GM18951 (cell line): ENCODE results near the gene GLT6D1.

ENCODE experiments used
- POLR2A ChIP-seq: IDR thresholded peaks from 4 replicates; pipeline ENCODE4 v1.6.1; 2011; ENCODE audit warnings: mild to moderate bottlenecking; ENCODE audit not compliant: insufficient read length, insufficient read depth; ENCODE audit errors: extremely low read depth
- in situ Hi-C: fragments of 300-500 bp; cut with MboI; formaldehyde crosslinking; loops from one replicate; pipeline ENCODE4 v1.12.0; 2022; ENCODE audit warnings: low sequenced_read_pairs, mixed read lengths, inconsistent platforms; ENCODE audit not compliant: unreplicated experiment

The GLT6D1 gene

GRCh38 chr9:135588886-135589595, 50.3 kb downstream of the GLT6D1 start:
- in situ Hi-C loops: no loop called here
- no peak for TF ChIP-seq POLR2A

- in situ Hi-C loops: no loop called here
- no peak for TF ChIP-seq POLR2A
Measured at GRCh38 chr9:135588371-135588770, 51.0 kb downstream of the GLT6D1 start.

DNA sequence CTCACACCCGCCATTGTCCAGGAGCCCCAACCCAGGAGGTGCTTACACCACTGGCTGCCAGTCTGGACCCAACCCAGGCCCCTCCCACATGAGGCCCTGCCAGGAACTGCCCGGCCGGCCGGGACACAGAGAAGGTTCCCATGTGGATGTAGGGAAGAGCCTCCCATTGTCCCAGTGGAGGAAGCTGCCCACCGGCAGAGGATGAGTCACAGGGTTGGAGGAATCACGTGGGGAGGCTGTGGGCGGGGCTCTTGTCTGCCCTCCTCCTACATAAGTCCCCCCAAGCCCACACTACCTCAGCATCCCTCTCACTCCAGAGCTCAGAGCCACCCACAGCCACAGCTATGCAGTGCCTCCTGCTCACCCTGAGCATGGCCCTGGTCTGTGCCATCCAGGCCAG, 51.7 kb downstream of the GLT6D1 start:
- in situ Hi-C loops: no loop called here
- TF ChIP-seq POLR2A: no peak

- in situ Hi-C loops: no loop called here
- no peak for TF ChIP-seq POLR2A
Measured at GRCh38 chr9:135586601-135587109, 52.7 kb downstream of the GLT6D1 start.

GRCh38 chr9:135584934-135585333, 54.4 kb downstream of the GLT6D1 start:
- no peak for TF ChIP-seq POLR2A
- in situ Hi-C loops: no loop called here

- in situ Hi-C loops: no loop called here
- no peak for TF ChIP-seq POLR2A
Measured at GRCh38 chr9:135584371-135584770, 55.0 kb downstream of the GLT6D1 start.

GRCh38 chr9:135583688-135584011, 55.7 kb downstream of the GLT6D1 start:
- no peak for TF ChIP-seq POLR2A
- in situ Hi-C loops: no loop called here

- no peak for TF ChIP-seq POLR2A
- in situ Hi-C loops: no loop called here
Measured at GRCh38 chr9:135582966-135583687, 56.2 kb downstream of the GLT6D1 start.

DNA sequence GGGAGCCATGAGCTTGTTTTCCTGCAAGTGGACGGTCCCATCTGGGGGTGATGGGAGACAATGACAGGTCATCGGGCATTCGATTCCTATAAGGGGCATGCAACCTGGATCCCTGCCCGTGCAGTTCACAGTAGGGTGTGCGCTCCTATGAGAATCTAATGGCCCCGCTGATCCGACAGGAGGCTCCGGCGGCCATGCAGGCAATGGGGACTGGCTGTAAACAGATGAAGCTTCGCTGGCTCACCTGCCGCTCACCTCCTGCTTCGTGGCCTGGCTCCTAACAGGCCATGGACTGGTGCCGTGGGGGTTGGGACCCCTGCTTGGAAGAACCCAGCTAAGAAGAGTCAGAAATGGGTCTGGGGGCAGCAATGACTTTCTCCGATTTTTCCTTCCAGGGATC, 56.8 kb downstream of the GLT6D1 start:
- no peak for TF ChIP-seq POLR2A
- in situ Hi-C loops: no loop called here

DNA sequence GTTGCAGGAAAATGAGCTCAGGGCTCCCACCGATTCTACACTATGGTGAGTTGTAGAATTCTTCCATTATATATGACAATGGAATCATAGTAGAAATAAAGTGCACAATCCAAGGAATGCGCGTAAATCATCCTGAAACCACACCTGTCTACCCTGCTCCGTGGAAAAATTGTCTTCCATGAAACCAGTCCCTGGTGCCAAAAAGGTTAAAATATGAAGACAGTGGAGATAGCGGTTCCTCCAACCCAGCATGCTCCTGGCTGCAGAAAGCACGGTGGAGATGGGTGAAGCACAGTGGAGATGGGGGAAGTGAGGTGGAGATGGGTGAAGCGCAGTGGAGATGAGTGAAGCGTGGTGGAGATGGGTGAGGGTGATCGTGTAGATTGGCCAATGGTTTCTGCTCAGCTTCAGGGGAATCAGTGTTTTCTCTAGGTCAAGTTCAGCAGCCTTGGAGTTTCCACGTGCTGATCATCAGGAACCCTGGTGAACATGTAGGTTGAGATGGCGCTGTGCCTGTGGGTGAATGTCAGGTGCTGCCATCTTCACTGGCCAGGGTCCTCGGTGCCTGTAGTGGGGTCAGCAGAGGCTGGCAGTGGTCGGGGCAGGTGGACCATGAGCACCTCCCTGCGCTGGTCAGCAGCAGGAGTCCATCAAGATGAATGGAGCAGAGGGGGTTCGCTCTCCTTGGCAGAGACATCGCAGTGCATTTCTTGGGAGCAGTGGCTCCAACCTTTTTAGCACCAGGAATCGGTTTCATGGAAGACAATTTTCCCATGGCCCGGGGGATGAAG, 57.5 kb downstream of the GLT6D1 start:
- TF ChIP-seq POLR2A: no peak
- in situ Hi-C loops: no loop called here

DNA sequence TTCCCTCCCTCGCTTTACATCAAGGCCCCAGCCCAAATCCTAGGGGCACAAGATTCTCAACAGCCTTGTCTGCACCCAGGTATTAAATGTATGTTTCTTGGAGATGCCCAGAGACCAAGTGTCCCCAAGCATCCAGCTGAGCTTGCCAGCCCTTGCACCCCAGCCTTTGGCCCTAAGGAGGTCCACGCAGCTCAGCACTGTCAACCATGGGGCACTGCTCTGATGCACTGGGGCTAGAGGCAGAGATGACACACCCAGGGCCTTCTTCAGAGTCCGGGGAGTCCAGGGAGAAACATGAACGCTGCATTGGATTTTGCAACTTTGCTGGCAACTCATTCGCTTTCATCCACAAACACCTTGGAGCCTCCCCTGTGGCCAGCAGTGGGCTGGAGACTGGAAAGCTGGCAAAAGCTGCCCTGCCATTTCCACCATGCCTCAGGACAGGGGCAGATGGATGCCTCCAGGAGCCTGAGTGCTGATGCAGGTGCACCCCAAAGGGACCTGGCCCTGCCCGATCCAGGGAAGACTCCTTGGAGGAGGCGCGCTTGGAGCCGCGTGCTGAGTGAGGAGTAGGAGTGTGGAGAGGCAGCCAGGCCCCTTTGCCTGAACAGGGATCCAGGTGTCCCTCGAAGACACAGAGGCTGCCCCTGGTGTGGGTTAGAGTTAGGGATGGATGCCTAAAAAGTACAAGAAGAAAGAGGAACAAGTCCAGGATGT, 58.5 kb downstream of the GLT6D1 start:
- in situ Hi-C loops: no loop called here
- no peak for TF ChIP-seq POLR2A

GRCh38 chr9:135579889-135580660, 59.3 kb downstream of the GLT6D1 start:
- no peak for TF ChIP-seq POLR2A
- in situ Hi-C loops: no loop called here

- no peak for TF ChIP-seq POLR2A
- in situ Hi-C loops: no loop called here
Measured at GRCh38 chr9:135579356-135579755, 60.0 kb downstream of the GLT6D1 start.

DNA sequence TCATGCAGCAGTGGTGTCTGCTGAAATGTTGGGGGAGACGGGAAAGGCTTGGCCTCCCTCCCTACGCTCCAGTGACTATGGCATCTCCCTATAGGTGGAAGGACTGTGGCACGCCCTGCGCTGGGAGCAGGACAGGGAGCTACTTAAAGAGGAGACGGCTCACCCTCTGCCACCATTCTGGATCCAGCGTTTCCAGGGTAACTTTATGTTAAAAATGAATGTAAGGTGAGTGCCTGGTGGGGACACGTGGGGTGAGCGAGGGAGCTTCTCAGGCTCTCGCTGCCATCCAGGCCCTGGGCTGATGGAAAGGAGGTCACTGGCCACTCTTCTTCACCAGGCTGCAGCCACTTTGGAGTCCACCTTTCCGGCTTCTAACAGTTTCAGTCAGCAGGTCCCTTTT, 62.1 kb downstream of the GLT6D1 start:
- no peak for TF ChIP-seq POLR2A
- in situ Hi-C loops: no loop called here
